Measurements from ENCODE around the gene CDCP2.
"Not testable (repeated sequence)": the region's sequence is repeated elsewhere in the genome, so short reads cannot be mapped to it uniquely, and the experiment has no call there.

Gene CDCP2

DNA sequence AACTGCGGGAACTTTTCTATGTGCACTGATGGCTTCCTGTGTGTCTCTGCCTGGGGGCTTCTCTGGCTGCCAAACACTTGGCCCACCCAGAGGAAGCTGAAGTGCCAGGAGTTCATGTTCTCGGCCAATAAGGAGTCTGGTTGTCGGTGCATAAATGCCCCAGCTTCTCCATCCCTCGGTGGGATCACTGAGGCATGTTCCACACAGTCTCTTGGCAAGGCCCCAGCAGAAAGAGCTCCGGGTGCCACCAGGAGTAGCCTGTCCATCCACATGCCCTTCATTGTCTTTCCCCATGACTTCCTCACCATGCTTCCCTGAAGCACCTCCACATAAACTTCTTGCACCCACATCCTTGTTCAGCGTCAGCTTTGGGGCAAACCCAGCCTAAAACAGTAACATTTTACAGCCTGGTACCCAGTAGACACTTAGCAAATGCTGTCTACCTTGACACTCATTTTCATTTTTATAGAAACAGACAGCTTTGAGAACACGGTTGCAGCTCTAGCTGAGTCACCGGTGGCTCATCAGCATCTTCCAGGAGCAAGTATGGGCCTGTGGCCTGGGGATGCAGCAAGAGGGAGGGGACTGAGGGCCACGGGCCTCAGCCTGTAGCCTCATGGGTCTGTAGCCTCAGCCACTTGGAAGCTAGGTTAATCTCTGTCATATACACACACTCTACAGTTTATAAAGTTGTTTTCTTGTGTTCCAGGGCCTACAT is 14.8 kb upstream of the CDCP2 start:
- Histone ChIP-seq H3K36me3 (no peaks in the 10 kb centered on the region), H3K27me3 (no peaks in the 10 kb centered on the region), H3K4me1 (ENCODE audit: control insufficient read depth in 1 of 2, insufficient read depth in 1 of 2, low read depth in 1 of 2, low read length in 1 of 2) (no peaks in the 10 kb centered on the region), H3K27ac (no peak overlapping the region), H3K4me3 (ENCODE audit: low read depth in 1 of 2, low read length in 1 of 2) (no peak overlapping the region), H3K9me3 (no peaks in the 10 kb centered on the region)
- TF ChIP-seq, protein P1, sequence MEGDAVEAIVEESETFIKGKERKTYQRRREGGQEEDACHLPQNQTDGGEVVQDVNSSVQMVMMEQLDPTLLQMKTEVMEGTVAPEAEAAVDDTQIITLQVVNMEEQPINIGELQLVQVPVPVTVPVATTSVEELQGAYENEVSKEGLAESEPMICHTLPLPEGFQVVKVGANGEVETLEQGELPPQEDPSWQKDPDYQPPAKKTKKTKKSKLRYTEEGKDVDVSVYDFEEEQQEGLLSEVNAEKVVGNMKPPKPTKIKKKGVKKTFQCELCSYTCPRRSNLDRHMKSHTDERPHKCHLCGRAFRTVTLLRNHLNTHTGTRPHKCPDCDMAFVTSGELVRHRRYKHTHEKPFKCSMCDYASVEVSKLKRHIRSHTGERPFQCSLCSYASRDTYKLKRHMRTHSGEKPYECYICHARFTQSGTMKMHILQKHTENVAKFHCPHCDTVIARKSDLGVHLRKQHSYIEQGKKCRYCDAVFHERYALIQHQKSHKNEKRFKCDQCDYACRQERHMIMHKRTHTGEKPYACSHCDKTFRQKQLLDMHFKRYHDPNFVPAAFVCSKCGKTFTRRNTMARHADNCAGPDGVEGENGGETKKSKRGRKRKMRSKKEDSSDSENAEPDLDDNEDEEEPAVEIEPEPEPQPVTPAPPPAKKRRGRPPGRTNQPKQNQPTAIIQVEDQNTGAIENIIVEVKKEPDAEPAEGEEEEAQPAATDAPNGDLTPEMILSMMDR (IDR thresholded peaks at IDR 0.05): no peak

DNA sequence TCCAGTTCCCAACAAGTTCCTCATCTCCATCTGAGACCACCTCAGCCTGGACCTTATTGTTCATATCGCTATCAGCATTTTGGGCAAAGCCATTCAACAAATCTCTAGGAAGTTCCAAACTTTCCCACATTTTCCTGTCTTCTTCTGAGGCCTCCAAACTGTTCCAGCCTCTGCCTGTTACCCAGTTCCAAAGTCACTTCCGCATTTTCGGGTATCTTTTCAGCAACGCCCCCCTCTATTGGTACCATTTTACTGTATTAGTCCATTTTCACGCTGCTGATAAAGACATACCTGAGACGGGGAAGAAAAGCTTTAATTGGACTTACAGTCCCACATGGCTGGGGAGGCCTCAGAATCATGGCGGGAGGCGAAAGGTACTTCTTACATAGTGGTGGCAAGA is 13.6 kb upstream of the CDCP2 start:
- H3K9me3 ChIP-seq; H3K4me1 ChIP-seq (ENCODE audit: control insufficient read depth in 1 of 2, insufficient read depth in 1 of 2, low read depth in 1 of 2, low read length in 1 of 2); H3K27ac ChIP-seq; H3K4me3 ChIP-seq (ENCODE audit: low read depth in 1 of 2, low read length in 1 of 2); H3K27me3 ChIP-seq; H3K36me3 ChIP-seq: not testable (repeated sequence)

DNA sequence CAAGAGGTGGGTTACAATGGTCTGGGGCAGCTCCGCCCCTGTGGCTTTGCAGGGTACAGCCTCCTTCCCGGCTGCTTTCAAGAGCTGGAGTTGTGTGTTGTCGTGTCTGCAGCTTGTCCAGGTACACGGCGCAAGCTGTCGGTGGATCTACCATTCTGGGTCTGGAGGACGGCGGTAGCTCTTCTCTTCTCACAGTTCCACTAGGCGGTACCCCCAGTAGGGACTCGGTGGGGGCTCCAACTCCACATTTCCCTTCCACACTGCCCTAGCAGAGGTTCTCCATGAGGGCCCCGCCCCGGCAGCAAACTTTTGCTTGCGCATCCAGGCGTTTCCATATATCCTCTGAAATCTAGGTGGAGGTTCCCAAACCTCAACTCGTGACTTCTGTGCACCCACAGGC is 12.3 kb upstream of the CDCP2 start:
- TF ChIP-seq, protein P1 (IDR thresholded peaks at IDR 0.05): no peak
- Histone ChIP-seq H3K27me3 (no peaks in the 10 kb centered on the region), H3K4me1 (ENCODE audit: control insufficient read depth in 1 of 2, insufficient read depth in 1 of 2, low read depth in 1 of 2, low read length in 1 of 2) (no peaks in the 10 kb centered on the region), H3K27ac (no peak overlapping the region), H3K36me3 (no peaks in the 10 kb centered on the region), H3K9me3 (no peaks in the 10 kb centered on the region), H3K4me3 (ENCODE audit: low read depth in 1 of 2, low read length in 1 of 2) (no peak overlapping the region)

DNA sequence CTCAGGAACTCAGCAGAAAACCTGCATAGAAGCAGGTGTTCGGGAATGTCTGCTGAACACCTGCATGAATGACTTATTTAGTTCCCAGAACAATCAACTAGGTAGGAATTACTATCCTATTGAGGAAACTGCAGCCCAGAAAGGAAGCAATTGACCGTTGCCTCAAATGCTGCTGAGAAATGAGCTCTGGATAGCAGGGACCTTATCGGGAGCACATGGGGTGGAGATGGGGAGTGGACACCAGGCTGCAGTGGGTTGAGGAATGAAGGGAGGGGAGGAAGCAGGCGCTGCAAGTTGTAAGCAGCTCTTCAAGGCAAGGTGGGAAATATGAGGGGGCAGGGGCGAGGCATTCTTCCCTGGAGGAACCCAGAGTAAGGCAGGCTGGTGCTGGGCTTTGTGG is 10.8 kb upstream of the CDCP2 start:
- TF ChIP-seq, protein P1 (IDR thresholded peaks at IDR 0.05): no peak
- Histone ChIP-seq H3K27ac (no peak overlapping the region), H3K27me3 (no peaks in the 10 kb centered on the region), H3K4me3 (ENCODE audit: low read depth in 1 of 2, low read length in 1 of 2) (no peak overlapping the region), H3K9me3 (no peaks in the 10 kb centered on the region), H3K36me3 (no peaks in the 10 kb centered on the region), H3K4me1 (ENCODE audit: control insufficient read depth in 1 of 2, insufficient read depth in 1 of 2, low read depth in 1 of 2, low read length in 1 of 2) (no peaks in the 10 kb centered on the region)

DNA sequence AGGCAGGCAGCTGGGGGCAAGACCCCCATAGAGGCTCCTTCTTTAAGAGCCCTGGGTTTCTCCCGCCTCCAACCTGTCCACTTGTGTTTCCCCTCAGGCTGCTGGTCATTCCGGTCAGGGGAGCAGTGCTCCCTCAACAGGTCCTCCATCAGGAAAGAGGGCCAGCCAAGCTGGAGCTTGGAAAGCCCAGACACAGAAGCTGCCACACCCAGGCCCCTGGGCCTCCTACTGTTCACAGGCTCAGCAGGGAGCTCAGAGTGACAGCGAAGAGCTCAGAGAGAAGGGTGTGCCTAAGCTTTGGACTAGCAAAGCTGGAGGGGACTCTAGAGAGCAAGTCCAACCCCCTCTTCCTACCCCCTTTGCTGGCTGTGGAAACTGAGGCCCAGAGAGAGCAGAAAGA is 10.3 kb upstream of the CDCP2 start:
- H3K4me3 ChIP-seq (ENCODE audit: low read depth in 1 of 2, low read length in 1 of 2): no peak overlapping the region
- no peak overlapping the region for H3K27ac ChIP-seq
- no peaks in the 10 kb centered on the region for H3K36me3 ChIP-seq
- TF ChIP-seq, protein P1 (IDR thresholded peaks at IDR 0.05): no peak
- no peaks in the 10 kb centered on the region for H3K4me1 ChIP-seq (ENCODE audit: control insufficient read depth in 1 of 2, insufficient read depth in 1 of 2, low read depth in 1 of 2, low read length in 1 of 2)
- H3K9me3 ChIP-seq: no peaks in the 10 kb centered on the region
- no peaks in the 10 kb centered on the region for H3K27me3 ChIP-seq

DNA sequence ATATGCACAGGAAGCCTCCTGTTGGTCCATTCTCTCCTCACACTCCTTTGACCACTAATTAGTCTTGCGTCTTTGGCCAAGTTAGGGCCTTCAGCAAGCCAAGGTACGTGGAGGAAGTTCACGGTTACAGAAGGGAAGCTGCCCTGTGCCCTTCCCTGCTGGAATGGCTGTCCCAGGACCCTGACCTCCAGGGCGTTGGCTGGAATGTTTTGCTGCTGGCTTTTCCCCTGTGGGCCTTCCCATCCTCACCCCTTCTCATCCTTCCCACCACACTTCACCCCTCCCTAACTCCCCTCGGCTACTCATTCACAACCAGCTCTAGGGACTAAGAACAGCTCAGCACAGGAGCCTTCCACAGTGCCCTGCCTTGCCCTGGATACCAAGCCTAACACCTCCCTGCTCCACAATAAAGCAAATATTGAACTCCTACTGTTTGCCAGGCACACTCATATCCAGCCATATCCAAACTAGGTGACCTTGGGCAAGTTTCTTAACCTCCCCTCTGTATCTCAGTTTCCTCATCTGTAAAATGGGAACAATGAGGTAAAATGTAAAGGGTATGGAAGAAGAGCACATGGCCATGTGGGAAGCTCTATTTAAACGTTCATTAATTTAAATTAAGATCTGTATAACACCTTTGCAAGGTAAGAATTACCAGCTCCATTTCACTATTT is 8.8 kb upstream of the CDCP2 start:
- TF ChIP-seq, protein P1 (IDR thresholded peaks at IDR 0.05): no peak
- no peaks in the 10 kb centered on the region for H3K9me3 ChIP-seq
- no peaks in the 10 kb centered on the region for H3K36me3 ChIP-seq
- H3K4me1 ChIP-seq (ENCODE audit: control insufficient read depth in 1 of 2, insufficient read depth in 1 of 2, low read depth in 1 of 2, low read length in 1 of 2): no peaks in the 10 kb centered on the region
- H3K27ac ChIP-seq: no peak overlapping the region
- H3K27me3 ChIP-seq: no peaks in the 10 kb centered on the region
- no peak overlapping the region for H3K4me3 ChIP-seq (ENCODE audit: low read depth in 1 of 2, low read length in 1 of 2)
